A673 (cell line): ENCODE data around the gene MAMDC4.

Source experiments
- CTCF ChIP-seq: fragments of 300-800, 200-600 bp; sonication (generic); conservative IDR thresholded peaks from 2 replicates; pipeline ENCODE4 v1.5.1; 2017; ENCODE audit warnings: low read depth, mild to moderate bottlenecking, antibody characterized with exemption, low read length, moderate library complexity, mixed read lengths
- EZH2 ChIP-seq: fragments of 200-600 bp; sonication (generic); IDR thresholded peaks from 2 replicates; pipeline ENCODE4 v1.6.1; 2017; ENCODE audit warnings: borderline replicate concordance, low read depth, mild to moderate bottlenecking, mixed read lengths, antibody characterized with exemption, low read length; ENCODE audit not compliant: poor library complexity, severe bottlenecking

- no peak for TF ChIP-seq CTCF
- no peak for TF ChIP-seq EZH2
Observed at GRCh38 chr9:136846376-136847087, 5.6 kb upstream of the MAMDC4 start.
